Measurements from ENCODE around the gene EFL1.

The EFL1 gene

DNA sequence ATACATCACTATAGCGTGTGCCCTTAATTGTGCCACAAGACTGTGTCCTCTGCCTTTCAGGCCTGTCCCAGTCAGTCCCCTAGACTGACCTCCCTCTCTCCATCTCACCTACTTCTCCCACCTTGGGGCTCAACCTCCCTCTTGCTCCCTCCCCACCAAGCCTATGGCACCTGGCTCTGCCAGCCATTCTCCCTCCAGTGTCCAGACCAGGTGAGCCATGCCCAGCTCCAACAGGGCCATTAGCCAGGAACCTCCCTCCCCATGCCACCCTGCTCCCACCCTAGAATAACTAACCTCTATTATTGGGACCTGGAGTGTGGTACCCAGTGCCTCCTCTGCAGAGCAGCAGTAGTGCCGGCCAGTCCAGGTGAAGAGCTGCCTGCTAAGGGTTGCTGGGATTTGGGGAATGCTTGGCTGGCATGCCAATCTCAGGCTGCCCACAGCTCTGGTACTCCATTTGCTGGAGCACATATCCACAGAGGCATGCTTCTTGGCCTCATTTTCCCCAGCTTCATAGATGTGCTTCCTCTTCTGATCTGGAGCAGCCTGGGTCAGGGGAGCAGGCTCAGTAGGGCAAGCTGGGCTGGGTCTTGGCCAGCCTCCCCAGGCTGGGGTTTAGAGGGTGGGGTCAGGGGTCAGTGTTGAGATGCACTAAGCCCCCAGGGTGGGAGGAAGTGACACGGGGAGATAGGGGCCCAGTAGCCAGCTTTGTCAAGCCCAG, 38.9 kb upstream of the EFL1 start:
- TF ChIP-seq, protein P1, sequence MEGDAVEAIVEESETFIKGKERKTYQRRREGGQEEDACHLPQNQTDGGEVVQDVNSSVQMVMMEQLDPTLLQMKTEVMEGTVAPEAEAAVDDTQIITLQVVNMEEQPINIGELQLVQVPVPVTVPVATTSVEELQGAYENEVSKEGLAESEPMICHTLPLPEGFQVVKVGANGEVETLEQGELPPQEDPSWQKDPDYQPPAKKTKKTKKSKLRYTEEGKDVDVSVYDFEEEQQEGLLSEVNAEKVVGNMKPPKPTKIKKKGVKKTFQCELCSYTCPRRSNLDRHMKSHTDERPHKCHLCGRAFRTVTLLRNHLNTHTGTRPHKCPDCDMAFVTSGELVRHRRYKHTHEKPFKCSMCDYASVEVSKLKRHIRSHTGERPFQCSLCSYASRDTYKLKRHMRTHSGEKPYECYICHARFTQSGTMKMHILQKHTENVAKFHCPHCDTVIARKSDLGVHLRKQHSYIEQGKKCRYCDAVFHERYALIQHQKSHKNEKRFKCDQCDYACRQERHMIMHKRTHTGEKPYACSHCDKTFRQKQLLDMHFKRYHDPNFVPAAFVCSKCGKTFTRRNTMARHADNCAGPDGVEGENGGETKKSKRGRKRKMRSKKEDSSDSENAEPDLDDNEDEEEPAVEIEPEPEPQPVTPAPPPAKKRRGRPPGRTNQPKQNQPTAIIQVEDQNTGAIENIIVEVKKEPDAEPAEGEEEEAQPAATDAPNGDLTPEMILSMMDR (IDR thresholded peaks at IDR 0.05) = no peak

DNA sequence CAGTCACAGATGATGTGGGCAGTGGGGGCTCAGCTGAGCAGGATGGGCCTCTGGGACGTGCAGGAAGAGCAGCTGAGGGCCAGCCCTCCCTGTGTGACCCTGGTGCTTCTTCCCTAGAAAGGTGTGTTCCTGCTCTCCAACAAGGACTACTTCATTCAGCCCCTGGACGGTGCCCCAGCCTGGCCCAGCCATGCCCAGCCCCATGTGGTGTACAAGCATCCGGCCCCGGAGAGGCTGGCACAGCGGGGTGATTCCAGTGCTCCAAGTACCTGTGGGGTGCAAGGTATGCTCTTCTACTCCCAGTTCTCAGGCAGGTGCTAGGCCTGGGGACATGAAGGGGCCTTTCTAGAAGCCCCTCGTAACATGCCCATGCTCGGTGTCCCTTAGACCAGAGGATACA, 38.3 kb upstream of the EFL1 start:
- TF ChIP-seq, protein P1 (IDR thresholded peaks at IDR 0.05) = no peak

DNA sequence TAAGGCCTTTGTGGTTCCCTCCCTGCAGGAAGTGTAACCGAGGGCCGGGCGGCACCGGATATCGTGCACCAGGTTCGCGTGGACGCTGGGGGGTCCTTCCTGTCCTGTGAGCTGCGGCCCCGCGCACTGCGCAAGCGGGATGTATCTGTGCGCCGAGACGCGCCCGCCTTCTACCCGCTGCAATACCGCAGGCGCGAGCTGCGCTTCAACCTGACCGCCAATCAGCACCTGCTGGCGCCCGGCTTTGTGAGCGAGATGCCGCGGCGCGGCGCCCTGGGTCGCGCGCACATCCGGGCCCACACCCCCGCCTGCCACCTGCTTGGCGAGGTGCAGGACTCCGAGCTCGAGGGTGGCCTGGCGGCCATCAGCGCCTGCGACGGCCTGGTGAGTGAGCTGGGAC, 36.0 kb upstream of the EFL1 start:
- TF ChIP-seq, protein P1 (IDR thresholded peaks at IDR 0.05) = no peak

DNA sequence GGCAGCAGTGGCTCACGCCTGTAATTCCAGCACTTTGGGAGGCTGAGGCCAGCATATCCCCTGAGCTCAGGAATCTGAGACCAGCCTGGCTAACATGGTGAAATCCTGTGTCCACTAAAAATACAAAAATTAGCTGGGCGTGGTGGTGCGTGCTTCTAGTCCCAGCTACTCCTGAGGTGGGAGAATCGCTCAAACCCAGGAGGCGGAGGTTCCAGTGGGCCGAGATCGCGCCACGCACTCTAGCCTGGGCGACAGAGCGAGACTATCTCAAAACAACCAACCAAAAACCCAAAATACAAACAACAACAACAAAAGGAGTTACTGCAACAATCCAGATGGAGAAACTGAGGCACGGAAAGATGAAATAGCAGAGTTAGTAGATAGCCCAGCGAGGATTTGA, 35.5 kb upstream of the EFL1 start:
- TF ChIP-seq, protein P1 (IDR thresholded peaks at IDR 0.05) = no peak

DNA sequence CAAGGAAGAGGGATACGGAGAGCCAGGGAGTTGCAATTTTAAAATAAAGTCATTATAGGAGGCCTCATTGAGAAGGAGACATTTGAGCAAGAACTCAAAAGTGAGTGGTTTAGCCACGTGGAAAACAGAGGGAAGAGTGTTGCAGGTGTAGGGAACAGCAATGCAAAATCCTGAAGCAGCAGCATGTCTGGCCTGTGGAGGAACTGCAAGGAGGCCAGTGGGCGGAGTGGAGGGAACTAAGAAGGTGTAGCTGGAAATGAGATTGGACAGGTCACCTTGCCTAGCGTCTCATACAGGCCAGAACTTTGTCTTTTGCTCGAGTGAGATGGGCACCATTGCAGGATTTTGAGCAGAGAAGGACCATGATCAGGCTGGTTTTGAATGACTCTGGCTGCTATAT, 35.0 kb upstream of the EFL1 start:
- TF ChIP-seq, protein P1 (IDR thresholded peaks at IDR 0.05) = no peak

DNA sequence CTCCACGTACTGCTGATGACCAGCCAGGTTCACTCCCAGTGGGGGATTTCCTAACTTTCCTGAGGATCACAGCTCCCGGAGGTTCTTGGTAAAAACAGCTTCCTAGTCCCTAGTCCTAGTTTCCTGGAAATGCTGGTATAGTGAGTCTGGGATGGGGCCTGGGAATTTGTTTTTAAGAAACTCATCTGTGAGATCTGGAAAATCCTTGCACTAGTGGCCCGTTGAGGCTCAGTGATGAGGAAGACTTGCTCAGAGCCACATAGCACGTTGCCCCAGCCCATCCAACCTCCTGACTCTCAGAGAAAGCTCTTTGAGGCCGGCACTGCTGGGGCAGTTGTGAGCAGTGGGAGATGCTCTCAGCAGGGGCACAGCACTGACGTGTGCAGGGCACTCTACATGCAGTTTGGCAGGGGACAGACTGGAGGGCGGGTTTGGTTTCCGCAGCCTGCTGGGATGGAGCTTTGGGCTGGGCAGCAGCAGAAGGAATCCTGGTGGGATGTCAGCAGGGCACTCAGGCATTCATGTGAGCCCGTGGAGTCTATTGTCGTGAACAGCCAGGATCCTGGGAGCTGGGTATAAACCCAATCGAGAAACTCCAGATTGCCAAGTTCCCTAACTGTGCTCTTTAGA, 31.6 kb upstream of the EFL1 start:
- TF ChIP-seq, protein P1 (IDR thresholded peaks at IDR 0.05) = no peak

DNA sequence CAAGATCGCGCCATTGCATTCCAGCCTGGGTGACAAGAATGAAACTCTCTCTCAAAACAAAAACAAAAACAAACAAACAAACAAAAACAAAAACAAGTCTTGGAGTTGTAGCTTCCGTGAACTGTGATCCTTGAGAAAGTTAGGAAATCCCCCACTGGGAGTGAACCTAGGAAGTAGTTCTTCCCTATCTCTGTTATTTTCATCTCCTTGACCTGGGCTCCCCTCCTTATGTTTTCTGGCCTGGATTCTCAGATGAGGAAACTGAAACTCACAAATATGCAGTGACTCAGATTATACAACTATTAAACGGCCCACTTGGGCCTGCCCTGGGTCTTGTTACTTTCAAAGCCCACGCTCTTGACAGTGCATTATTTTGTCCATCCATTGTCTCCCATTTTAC, 29.7 kb upstream of the EFL1 start:
- TF ChIP-seq, protein P1 (IDR thresholded peaks at IDR 0.05) = no peak

Measured in LNCAP (cell line).